GM18907 (cell line): ENCODE data around the gene C1R.

Experiments used
- ATAC-seq: cut with Tn5 transposase; IDR thresholded peaks from one replicate; pipeline ENCODE4 v1.9.1; 2021; ENCODE audit warnings: mild to moderate bottlenecking, moderate library complexity; ENCODE audit not compliant: unreplicated experiment

Gene C1R

DNA sequence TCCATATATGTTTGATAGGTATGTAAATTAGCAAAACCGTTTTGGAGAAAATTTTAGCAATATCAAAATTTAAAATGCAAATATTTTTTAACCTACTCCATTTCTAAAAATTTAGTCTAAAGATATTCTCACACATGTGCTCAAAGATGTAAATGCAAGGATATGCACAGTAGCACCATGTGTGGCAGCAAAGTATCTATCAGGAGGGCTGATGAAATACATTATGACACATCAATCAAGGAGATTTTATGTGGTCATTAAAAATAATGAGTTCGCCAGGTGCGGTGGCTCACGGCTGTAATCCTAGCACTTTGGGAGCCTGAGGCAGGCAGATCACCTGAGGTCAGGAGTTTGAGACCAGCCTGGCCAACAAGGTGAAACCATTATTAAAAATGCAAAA lies 8.0 kb upstream of the C1R start:
- no peak for ATAC-seq

GRCh38 chr12:7099290-7099996 lies 7.2 kb upstream of the C1R start:
- no peak for ATAC-seq

- ATAC-seq: no peak
Observed at GRCh38 chr12:7096979-7097378, 4.7 kb upstream of the C1R start.

- ATAC-seq: no peak
Observed at GRCh38 chr12:7096006-7096932, 4.0 kb upstream of the C1R start.

DNA sequence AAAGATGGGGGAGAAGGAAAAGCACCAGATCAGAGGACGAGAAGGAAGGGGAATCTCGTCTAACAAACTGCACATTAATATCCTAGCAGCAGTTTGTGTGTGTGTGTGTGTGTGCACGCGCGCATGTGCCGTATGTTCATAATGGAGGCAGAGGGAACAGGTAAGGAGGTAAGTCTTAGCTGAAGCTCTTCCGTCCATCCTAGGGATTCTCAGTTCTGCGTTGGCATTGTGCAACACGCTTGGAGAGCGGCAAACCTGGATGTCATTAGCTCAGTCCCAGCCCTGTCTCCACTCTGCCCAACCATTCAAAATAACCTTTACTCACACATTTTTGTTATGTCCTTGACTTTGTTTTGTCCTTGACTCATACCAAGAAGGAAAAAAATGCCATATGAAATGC lies 1.6 kb upstream of the C1R start:
- no peak for ATAC-seq

GRCh38 chr12:7093486-7093885 lies 1.2 kb upstream of the C1R start:
- no peak for ATAC-seq

- no peak for ATAC-seq
Observed at GRCh38 chr12:7092986-7093460, 778 bp upstream of the C1R start.

- ATAC-seq: no peak
Observed at GRCh38 chr12:7091660-7092228, 501 bp downstream of the C1R start.

DNA sequence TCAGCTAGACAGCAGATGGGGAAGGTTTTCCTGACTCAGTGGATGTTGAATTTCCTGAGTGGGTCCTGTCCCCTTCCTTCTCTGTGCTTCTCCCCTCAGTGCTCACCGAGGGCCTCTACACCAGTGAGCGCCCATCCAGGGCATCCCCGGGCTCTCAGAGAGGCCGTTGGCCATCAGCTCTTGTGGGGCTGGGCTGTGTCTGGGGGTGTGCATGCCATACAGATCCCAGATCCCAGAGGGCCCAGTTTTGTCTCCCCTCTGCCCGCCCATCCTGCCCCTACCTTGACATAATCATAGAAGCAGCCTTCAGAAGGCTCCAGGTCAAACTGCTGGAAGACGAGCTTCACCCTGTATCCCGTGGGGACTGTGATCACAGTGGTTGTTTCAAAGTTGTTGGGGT lies 1.1 kb downstream of the C1R start:
- no peak for ATAC-seq

GRCh38 chr12:7090222-7090998 lies 1.8 kb downstream of the C1R start:
- no peak for ATAC-seq

DNA sequence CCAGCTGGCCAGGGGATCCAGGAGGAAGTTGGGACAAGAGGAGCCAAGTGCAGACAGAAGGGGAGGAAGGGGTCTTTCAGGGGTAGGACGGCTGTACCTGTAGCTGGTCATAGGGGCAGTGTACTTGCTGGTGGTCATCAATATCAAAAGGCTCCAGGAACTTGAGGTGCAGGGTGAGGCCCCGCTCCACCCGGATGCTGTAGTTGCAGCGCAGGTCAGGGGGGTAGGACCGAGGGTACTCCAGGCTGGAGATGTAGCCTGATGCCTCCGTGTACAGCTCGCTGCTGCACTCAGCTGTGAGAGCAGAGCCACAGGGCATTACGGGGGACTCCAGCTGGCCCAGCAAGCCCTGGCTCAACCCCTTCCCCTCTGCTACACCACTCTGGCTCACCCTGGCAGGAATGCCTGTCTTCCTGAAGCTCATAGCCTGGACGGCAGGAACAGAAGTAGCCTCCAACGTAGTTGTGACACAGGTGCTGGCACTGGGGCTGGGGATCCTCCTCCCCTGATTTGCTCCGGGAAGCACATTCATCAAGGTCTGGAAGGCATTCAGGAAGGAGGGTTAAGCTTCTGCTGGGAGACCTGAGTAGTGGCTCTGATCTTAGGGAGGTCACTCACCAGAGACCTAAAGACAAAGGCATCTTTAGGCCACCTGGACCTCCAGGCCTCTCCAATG lies 2.9 kb downstream of the C1R start:
- no peak for ATAC-seq

- ATAC-seq: no peak
Observed at GRCh38 chr12:7083125-7083524, 9.1 kb downstream of the C1R start.

GRCh38 chr12:7081037-7081436 lies 11.2 kb downstream of the C1R start:
- no peak for ATAC-seq

- no peak for ATAC-seq
Observed at GRCh38 chr12:7079826-7080125, 12.5 kb downstream of the C1R start.

DNA sequence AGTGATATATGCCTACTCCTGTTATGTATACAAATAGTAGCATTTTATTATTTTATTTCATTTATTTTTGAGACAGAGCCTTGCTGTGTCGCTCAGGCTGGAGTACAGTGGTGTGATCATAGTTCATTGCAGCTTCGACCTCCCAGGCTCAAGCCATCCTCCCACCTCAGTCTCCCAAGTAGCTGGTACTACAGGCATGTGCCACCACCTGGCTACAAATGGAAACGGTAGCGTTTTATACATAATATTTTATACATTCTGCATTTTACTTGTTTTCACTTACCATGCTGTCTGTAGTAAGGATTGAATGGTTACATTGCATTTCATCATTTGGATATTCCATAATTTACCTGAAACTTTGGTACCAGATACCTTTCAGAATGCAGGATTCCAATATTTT lies 14.1 kb downstream of the C1R start:
- no peak for ATAC-seq

DNA sequence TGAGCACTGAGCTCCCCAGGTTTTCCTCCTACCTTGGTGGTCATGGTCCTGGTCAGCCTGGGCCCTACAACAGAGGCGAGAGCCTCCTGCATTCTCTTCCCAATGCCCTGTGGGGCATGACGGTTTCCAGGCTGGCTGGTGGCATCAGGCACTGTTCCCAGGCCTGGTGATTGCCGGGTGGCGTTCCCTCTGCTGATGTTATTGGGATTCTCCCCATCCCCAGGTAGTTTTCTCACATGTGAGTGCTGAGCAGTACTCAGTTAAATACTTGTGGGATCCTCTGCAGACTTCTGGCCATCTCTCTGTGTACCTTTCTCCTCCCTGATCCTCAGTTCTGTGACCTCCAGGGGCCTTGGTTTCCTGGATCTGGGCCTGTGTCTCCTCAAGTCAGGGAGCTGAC lies 15.8 kb downstream of the C1R start:
- ATAC-seq: no peak

GRCh38 chr12:7075939-7076338 lies 16.3 kb downstream of the C1R start:
- ATAC-seq: no peak

DNA sequence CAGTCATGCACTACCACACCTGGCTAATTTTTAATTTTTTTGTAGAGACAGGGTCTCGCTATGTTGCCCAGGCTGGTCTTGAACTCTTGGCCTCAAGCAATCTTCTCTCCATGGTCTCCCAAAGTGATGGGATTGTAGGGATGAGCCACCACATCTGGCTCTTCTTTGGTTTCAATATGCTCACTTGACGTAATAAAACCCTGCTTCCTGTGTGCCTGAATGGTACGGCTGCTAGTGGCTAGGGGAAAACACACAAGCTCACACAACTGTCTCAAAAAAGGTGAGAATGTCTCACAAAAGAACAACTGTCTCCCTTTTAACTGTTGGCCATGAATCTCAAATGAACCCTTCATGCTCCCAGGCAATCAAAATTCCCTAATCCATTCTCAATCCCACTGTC lies 16.7 kb downstream of the C1R start:
- ATAC-seq: no peak

- ATAC-seq: no peak
Observed at GRCh38 chr12:7073946-7074345, 18.3 kb downstream of the C1R start.

DNA sequence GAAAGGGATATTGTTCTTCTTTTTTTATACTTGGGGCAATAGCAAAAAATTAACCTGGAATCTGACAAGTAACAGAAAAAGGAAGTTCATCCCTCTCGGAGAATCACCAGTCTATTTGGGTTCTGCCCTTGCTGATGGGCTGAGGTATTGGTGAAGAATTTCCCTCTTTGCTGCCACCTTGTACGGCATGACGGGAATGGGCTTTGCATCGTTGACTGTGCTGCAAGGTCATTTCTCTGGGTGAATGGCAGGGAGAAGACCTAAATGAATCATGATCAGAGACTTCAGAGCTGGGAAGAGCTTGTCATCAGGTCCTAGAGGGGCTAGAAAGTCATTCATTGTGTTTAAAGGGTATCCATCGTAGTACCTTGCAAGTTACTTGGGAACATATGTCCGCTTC lies 19.7 kb downstream of the C1R start:
- ATAC-seq: no peak

DNA sequence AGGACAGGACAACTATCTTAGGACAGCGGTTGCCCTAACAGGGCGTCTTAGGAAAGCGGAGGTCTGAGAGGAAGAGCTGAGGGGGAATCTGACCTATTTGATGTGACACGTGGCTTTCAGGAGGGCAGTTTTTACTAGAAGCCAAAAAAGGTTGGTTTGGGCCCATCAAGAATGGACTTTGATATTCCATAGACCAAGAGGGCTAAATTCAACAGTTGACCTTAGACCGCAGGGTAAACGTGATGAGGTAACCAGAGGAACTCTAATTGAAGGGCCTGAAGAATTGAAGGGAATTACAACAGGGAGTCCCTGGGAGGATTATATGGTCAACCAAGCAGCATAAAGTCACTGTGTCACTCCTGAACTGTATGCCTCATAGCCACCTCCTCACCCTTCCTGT lies 20.2 kb downstream of the C1R start:
- no peak for ATAC-seq
